D721Med (cell line): Measurements from ENCODE around the gene CD274.
"Not testable (repeated sequence)": the region's sequence is repeated elsewhere in the genome, so short reads cannot be mapped to it uniquely, and the experiment has no call there.

Experiments
- DNase-seq: peaks from one replicate; pipeline ENCODE4 v3.0.0; 2011; ENCODE audit warnings: low spot score; ENCODE audit not compliant: insufficient read length
- FAIRE-seq: peaks from 2 replicates; lab custom pipeline; 2011; peaks lifted over from hg19 to GRCh38; lab: Jason Lieb, UNC
- TF ChIP-seq, protein P1 (sequence below): IDR thresholded peaks from 2 replicates; pipeline ENCODE4 v1.5.1; 2012; ENCODE audit warnings: mild to moderate bottlenecking, control low read depth; ENCODE audit not compliant: insufficient read depth; ENCODE audit errors: missing control alignments

CD274 gene

DNA sequence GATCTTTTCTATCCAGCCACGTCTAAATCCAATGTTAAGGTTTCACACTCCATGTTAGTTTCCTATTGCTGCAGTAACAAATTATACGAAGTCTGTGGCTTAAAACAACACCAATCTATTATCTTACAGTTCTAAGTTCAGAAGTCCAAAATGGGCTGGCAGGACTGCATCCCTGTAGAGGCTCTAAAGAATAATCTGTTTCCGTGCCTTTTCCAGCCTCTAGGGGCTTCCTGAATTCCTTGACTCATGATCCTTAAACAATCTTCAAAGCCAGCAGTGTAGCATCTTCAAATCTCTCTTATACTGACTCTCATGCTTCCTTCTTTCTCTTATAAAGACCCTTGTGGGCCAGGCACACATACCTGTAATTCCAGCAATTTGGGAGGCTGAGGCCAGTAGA lies 19.4 kb upstream of the CD274 start:
- DNase-seq, result no peak
- no peak for FAIRE-seq
- TF ChIP-seq, protein P1, sequence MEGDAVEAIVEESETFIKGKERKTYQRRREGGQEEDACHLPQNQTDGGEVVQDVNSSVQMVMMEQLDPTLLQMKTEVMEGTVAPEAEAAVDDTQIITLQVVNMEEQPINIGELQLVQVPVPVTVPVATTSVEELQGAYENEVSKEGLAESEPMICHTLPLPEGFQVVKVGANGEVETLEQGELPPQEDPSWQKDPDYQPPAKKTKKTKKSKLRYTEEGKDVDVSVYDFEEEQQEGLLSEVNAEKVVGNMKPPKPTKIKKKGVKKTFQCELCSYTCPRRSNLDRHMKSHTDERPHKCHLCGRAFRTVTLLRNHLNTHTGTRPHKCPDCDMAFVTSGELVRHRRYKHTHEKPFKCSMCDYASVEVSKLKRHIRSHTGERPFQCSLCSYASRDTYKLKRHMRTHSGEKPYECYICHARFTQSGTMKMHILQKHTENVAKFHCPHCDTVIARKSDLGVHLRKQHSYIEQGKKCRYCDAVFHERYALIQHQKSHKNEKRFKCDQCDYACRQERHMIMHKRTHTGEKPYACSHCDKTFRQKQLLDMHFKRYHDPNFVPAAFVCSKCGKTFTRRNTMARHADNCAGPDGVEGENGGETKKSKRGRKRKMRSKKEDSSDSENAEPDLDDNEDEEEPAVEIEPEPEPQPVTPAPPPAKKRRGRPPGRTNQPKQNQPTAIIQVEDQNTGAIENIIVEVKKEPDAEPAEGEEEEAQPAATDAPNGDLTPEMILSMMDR, result no peak

DNA sequence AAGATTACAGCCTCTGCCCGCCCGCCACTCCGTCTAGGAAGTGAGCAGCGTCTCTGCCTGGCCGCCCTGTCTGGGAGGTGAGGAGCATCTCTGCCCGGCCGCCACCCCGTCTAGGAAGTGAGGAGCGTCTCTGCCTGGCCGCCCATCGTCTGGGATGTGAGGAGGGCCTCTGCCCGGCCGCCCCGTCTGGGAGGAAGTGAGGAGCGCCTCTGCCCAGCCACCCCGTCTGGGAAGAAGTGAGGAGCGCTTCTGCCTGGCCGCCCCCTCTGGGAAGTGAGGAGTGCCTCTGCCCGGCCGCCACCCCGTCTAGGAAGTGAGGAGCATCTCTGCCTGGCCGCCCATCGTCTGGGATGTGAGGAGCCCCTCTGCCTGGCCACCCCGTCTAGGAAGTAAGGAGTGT lies 17.5 kb upstream of the CD274 start:
- DNase-seq, result not testable (repeated sequence)

DNA sequence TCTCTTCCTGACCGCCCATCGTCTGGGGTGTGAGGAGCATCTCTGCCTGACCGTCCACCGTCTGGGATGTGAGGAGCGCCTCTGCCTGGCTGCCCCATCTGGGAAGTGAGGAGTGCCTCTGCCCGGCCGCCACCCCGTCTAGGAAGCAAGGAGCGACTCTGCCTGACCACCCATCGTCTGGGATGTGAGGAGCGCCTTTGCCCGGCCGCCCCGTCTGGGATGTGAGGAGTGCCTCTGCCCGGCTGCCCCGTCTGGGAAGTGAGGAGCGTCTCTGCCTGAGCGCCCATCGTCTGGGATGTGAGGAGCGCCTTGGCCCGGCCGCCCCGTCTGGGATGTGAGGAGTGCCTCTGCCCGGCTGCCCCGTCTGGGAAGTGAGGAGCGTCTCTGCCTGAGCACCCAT lies 17.0 kb upstream of the CD274 start:
- not testable (repeated sequence) for DNase-seq, FAIRE-seq

More for the DNA sequence above, 17.5 kb upstream of the CD274 start:
- not testable (repeated sequence) for FAIRE-seq

DNA sequence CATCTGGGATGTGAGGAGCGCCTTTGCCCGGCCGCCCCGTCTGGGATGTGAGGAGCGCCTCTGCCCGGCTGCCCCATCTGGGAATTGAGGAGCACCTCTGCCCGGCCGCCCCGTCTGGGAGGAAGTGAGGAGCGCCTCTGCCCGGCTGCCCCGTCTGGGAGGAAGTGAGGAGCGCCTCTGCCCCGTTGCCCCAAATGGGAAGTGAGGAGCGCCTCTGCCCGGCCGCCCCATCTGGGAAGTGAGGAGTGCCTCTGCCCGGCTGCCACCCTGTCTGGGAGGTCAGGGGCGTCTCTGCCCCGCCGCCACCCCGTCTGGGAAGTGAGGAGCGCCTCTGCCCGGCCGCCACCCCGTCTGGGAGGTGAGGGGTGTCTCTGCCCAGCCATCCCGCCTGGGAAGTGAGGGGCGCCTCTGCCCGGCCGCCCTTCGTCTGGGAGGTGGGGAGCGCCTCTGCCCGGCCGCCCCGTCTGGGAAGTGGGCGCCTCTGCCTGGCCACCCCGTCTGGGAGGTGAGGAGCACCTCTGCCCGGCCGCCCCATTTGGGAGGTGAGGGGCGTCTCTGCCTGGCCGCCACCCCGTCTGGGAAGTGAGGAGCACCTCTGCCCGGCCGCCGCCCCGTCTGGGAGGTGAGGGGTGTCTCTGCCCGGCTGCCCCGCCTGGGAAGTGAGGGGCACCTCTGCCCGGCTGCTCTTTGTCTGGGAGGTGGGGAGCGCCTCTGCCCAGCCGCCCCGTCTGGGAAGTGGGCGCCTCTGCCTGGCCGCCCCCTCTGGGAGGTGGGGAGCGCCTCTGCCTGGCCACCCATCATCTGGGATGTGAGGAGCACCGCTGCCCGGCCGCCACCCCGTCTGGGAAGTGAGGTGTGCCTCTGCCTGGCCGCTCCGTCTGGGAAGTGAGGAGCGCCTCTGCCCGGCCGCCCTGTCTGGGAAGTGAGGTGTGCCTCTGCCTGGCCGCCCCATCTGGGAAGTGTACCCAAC lies 16.2 kb upstream of the CD274 start:
- not testable (repeated sequence) for DNase-seq, FAIRE-seq

DNA sequence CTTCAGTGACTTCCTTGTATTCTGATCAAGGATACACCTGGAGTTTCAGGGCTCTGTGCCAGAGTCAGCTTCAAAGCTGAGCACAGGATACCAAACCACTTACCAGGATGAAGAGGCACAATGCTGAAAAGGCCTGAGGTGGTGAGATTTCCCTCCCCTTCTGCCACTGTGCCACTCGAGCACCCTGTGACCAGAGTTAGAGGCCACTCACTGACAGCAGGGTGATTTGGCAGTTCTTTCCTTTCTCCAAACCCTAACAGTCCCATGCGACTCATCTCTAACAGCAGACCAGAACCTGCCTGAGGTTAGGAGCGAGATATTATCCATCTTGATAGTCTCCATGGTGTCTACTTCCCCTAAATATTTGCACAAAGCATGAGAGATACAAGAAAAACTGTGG lies 14.4 kb upstream of the CD274 start:
- FAIRE-seq, result no peak
- no peak for DNase-seq
- TF ChIP-seq, protein P1, result no peak

DNA sequence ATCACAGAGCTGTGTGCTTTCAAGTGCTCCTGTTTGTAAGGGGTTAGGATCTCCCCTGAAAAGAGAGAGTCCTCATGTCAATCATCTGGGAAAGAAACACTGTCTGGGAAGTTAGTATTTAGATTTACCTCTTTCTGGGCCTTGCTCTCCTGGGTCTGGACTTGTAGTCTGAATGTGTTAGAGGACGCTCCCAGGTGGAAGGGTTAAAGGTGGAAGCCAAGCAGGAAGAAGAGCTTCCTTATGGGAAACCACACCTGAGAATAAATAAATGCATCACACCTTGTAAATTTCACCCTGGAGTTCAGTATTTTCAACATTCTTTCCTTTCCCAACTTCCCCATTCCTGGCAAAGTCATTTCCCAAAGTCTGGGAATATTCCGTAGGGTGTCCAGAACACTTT lies 13.9 kb upstream of the CD274 start:
- DNase-seq (no peak), FAIRE-seq (no peak)
- TF ChIP-seq, protein P1, result no peak

DNA sequence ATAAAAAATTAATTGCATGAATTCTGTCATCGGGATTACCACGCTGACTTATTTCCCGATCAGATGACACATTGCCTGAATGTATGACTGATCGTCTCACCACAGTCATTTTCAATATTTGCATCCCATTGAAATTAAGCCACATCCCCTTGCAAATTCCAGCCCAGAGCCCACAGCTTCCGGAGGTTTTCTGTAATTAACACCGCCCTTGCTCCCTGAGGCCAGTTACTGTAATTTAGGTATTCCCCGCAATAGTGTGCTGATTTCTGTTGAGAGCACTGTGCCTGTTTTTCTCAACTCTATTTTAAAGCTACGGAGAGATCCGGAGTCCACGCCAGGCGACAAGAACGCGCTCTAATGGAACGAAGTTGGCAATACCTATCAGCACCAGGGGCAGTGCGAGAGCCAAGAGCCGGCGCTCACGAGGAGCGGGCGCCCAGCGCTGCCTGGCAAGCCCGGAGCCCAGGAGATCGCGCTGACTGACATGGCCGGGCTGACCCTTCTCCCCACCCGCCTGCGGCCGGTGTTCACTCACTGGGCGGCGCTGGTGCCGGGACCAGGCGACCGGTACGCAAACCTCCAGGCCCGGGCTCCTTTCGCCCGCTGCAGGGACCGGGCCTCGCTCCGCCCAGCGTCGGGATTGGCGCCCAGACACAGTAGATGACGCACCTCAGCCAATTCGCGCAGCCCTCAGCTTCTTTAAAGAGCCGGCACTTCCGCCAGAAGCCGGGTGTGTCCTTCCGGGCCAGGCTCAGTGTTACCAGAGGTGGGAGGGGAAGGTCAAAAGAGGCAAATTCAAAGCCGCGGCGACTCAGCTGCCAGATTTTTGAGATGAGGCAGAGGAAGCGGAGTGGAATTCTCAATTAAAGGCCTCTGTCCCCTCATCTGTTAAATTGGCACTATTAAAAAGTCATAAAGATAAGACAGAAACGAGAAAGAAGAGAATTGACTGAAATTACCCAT lies 12.8 kb upstream of the CD274 start, which contains the start of gene PLGRKT:
TSS of gene PLGRKT (minus strand) at position 672 of the 963 bp plus-strand sequence. CDS start 5,948 bp downstream, outside the sequence.
- no peak for FAIRE-seq
- TF ChIP-seq, protein P1, result no peak
- peak; percentile 35 for DNase-seq

DNA sequence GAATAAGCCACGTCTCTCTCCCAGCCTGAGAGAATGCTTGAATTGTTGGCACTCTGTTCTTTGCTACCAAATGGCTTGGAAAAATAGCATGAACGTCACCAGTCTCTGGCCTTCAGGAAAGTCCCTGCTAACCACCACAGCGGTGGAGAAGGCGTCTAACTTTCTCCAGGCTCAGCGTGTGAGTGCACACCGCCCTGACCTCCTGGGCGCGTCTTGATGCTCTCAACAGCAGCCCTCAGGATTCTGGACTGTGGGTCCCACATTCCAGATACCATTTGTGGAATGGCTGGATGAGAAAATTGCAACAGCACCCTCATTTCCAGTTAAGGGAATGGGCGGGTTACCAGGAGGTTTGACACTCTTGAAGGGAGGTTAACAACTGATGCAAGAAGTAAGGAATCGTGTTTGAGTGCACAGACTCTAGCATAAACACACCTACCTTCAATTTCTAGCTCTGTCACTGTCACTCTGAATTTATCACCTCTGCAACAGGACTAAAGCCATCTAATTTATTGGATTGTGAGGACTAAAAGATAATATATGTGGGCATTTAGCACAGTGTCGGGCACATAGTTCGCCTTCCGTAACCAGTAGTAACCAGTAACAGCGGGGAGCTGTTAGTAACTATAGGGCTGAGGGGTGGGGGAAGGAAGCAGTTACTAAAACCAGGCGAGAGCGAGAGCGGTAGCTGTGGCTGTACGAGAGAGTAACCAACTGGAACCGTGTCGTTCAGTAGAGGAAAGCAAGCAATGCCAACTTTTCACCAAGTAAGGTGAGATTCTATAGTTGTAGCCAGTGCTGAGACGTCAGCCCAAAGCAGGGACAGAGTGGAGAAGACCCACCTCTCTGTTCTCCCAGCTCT lies 11.8 kb upstream of the CD274 start:
- TF ChIP-seq, protein P1, result no peak
- FAIRE-seq, result no peak
- DNase-seq, result no peak
